GM19395 (cell line): ENCODE measurements around the gene CLEC18C.
"Not testable (repeated sequence)": the region's sequence is repeated elsewhere in the genome, so short reads cannot be mapped to it uniquely, and the experiment has no call there.

Experiments used
- ATAC-seq: cut with Tn5 transposase; IDR thresholded peaks from one replicate; pipeline ENCODE4 v1.9.1; 2021; ENCODE audit warnings: mild to moderate bottlenecking, moderate library complexity; ENCODE audit not compliant: unreplicated experiment

The CLEC18C gene

GRCh38 chr16:70204010-70204409 is 30.4 kb downstream of the CLEC18C start:
- not testable (repeated sequence) for ATAC-seq

GRCh38 chr16:70204668-70205405 is 31.2 kb downstream of the CLEC18C start:
- not testable (repeated sequence) for ATAC-seq

GRCh38 chr16:70206382-70206781 is 32.8 kb downstream of the CLEC18C start:
- ATAC-seq, result not testable (repeated sequence)

GRCh38 chr16:70218586-70218985 is 45.0 kb downstream of the CLEC18C start:
- not testable (repeated sequence) for ATAC-seq

- ATAC-seq, result not testable (repeated sequence)
These were observed 49.0 kb downstream of the CLEC18C start for GRCh38 chr16:70222574-70222973.

- ATAC-seq, result not testable (repeated sequence)
These were observed 49.6 kb downstream of the CLEC18C start for GRCh38 chr16:70223216-70223615.

- not testable (repeated sequence) for ATAC-seq
These were observed 50.5 kb downstream of the CLEC18C start for GRCh38 chr16:70223971-70224513.

GRCh38 chr16:70224645-70225044 is 51.1 kb downstream of the CLEC18C start:
- ATAC-seq, result not testable (repeated sequence)

- ATAC-seq, result not testable (repeated sequence)
These were observed 51.8 kb downstream of the CLEC18C start for GRCh38 chr16:70225430-70225829.

GRCh38 chr16:70226024-70226423 is 52.4 kb downstream of the CLEC18C start:
- ATAC-seq, result not testable (repeated sequence)

GRCh38 chr16:70231831-70232230 is 58.2 kb downstream of the CLEC18C start:
- ATAC-seq, result not testable (repeated sequence)
